Measurements from ENCODE around the gene LRBA. TPM values are rescaled to one million over a fixed set of nuclear protein-coding genes. Genes with fewer than 3 reads are reported as not detected.

LRBA gene
- polyA plus RNA-seq, 2 of the 4 experiments (the other 2 are of a cell fraction), result 10.7 to 25.1 TPM

GRCh38 chr4:150822407-150822806 is 192.7 kb downstream of the LRBA start:
- H3K4me2 ChIP-seq, result no peak overlapping the region
- ATAC-seq, result no peak
- H3K27ac ChIP-seq, result no peak overlapping the region
- TF ChIP-seq JUN (IDR thresholded peaks at IDR 0.05), result no peak
- no peaks in the 10 kb centered on the region for H3K4me1 ChIP-seq
- H3K4me3 ChIP-seq, result no peak overlapping the region
- 87% methylated on average over 5 of the region's 5 CpGs for WGBS (ENCODE audit: missing lambda C conversion rate)
- no peak for DNase-seq (ENCODE audit: low read depth in 1 of 2, low spot score in 1 of 2)
- FAIRE-seq, result no peak
- H3K9me3 ChIP-seq, result no peaks in the 10 kb centered on the region
- POLR2A ChIA-PET, result no interaction called here
- CTCF ChIA-PET, result no interaction called here

GRCh38 chr4:150821641-150822040 is 193.4 kb downstream of the LRBA start:
- no peaks in the 10 kb centered on the region for H3K4me1 ChIP-seq
- no peak overlapping the region for H3K4me3 ChIP-seq
- FAIRE-seq (no peak), DNase-seq (ENCODE audit: low read depth in 1 of 2, low spot score in 1 of 2) (no peak), ATAC-seq (no peak)
- no peak overlapping the region for H3K27ac ChIP-seq
- TF ChIP-seq SMC3 (IDR thresholded peaks at IDR 0.05) (no peak), TP53 (CRISPR knock-in tag; IDR thresholded peaks at IDR 0.05) (no peak), HDAC2 (IDR thresholded peaks at IDR 0.05) (no peak), CHD2 (IDR thresholded peaks at IDR 0.05; ENCODE audit: low read length, partially characterized antibody) (no peak), RCOR1 (IDR thresholded peaks at IDR 0.05; ENCODE audit: low read depth, low read length) (no peak), JUNB (IDR thresholded peaks at IDR 0.05) (no peak), CHD4 (IDR thresholded peaks at IDR 0.05; ENCODE audit: borderline replicate concordance) (no peak), HES2 (IDR thresholded peaks at IDR 0.05) (no peak), MAX (IDR thresholded peaks at IDR 0.05) (no peak), HOXA7 (CRISPR knock-in tag; IDR thresholded peaks at IDR 0.05) (no peak), ZNF302 (CRISPR knock-in tag; IDR thresholded peaks at IDR 0.05) (no peak), RNF2 (IDR thresholded peaks at IDR 0.05; ENCODE audit: borderline replicate concordance, low read depth) (no peak), KDM5A (IDR thresholded peaks at IDR 0.05) (no peak), ESRRA (IDR thresholded peaks at IDR 0.05; ENCODE audit: borderline replicate concordance, low read length) (no peak), GATA3 (IDR thresholded peaks at IDR 0.05; ENCODE audit: borderline replicate concordance) (no peak), MAFK (IDR thresholded peaks at IDR 0.05; ENCODE audit: partially characterized antibody) (no peak), EP300 (IDR thresholded peaks at IDR 0.05) (no peak), USF2 (IDR thresholded peaks at IDR 0.05) (no peak), MYC (IDR thresholded peaks at IDR 0.05; ENCODE audit: borderline replicate concordance, low read length) (no peak), POLR2AphosphoS2 (conservative IDR thresholded peaks at IDR 0.05; ENCODE audit: low read length) (no peak)
- no peak overlapping the region for H3K4me2 ChIP-seq
- H3K9me3 ChIP-seq, result peaks cover 6% of the 10 kb centered on the region; the same call in 1 of the 3 replicates
- POLR2A ChIA-PET, result no interaction called here
- CTCF ChIA-PET, result no interaction called here

GRCh38 chr4:150820409-150820808 is 194.7 kb downstream of the LRBA start:
- ATAC-seq (no peak), DNase-seq (ENCODE audit: low read depth in 1 of 2, low spot score in 1 of 2) (no peak), FAIRE-seq (no peak)
- H3K9me3 ChIP-seq, result peaks cover 6% of the 10 kb centered on the region; the same call in 1 of the 3 replicates
- POLR2A ChIA-PET, result no interaction called here
- H3K4me3 ChIP-seq, result no peak overlapping the region
- no peaks in the 10 kb centered on the region for H3K4me1 ChIP-seq
- no peak overlapping the region for H3K27ac ChIP-seq
- CTCF ChIA-PET, result no interaction called here
- no peak overlapping the region for H3K4me2 ChIP-seq
- 90% methylated on average over 1 of the region's 1 CpG for WGBS (ENCODE audit: missing lambda C conversion rate)
- TF ChIP-seq E2F6 (IDR thresholded peaks at IDR 0.05; ENCODE audit: borderline replicate concordance, low read depth) (no peak), FOXS1 (CRISPR knock-in tag; IDR thresholded peaks at IDR 0.05) (no peak), REST (IDR thresholded peaks at IDR 0.05) (no peak), CBX8 (IDR thresholded peaks at IDR 0.05) (no peak), CHD2 (IDR thresholded peaks at IDR 0.05; ENCODE audit: low read length, partially characterized antibody) (no peak), PHF8 (IDR thresholded peaks at IDR 0.05; ENCODE audit: borderline replicate concordance, low read depth) (no peak), ZNF302 (CRISPR knock-in tag; IDR thresholded peaks at IDR 0.05) (no peak), PBX3 (IDR thresholded peaks at IDR 0.05) (no peak), HDAC2 (IDR thresholded peaks at IDR 0.05) (no peak), POLR2AphosphoS2 (conservative IDR thresholded peaks at IDR 0.05; ENCODE audit: low read length) (no peak), CHD4 (IDR thresholded peaks at IDR 0.05; ENCODE audit: borderline replicate concordance) (no peak), USF2 (IDR thresholded peaks at IDR 0.05) (no peak), NR3C1 (IDR thresholded peaks at IDR 0.05) (no peak), NFE2L2 (conservative IDR thresholded peaks at IDR 0.05; ENCODE audit: low read length) (no peak)

All from A549 (cell line).